OCI-LY7 (cell line): Measurements from ENCODE around the gene LCN12. TPM values are rescaled to one million over a fixed set of nuclear protein-coding genes. Genes with fewer than 3 reads are reported as not detected.

ENCODE experiments used
- BruUV-seq: library from RNA; stranded (reverse); fragments of 400-500 nt; replicated peaks from 2 replicates; lab custom pipeline; 2021; lab: Mats Ljungman, UMichigan
- CTCF ChIA-PET: fragments of 300-600 bp; sonication (Branson Sonifier 250); formaldehyde crosslinking; loops from one replicate; lab custom pipeline; 2022; ENCODE audit warnings: antibody characterized with exemption; ENCODE audit not compliant: unreplicated experiment; lab: Charles Lee
- POLR2A ChIA-PET: fragments of 300-600 bp; sonication (Branson Sonifier 250); formaldehyde crosslinking; loops from one replicate; lab custom pipeline; 2022; ENCODE audit warnings: antibody characterized with exemption; lab: Charles Lee
- DNase-seq: peaks from one replicate; pipeline ENCODE4 v3.0.0-alpha.2; 2015; ENCODE audit warnings: low spot score
- H2AFZ ChIP-seq: fragments of 200-600 bp; sonication (generic), shearing (Covaris generic); 2 replicates; pipeline ENCODE4 v1.6.1; 2014; ENCODE audit warnings: mild to moderate bottlenecking, antibody characterized with exemption, low read length, moderate library complexity
- H3K27ac ChIP-seq: fragments of 200-600 bp; sonication (generic); 2 replicates; pipeline ENCODE4 v1.5.1; 2014; ENCODE audit warnings: mixed run types, low read depth, mild to moderate bottlenecking, moderate library complexity, low read length, inconsistent platforms; ENCODE audit not compliant: poor library complexity, severe bottlenecking
- H3K36me3 ChIP-seq: fragments of 200-600 bp; sonication (generic); 2 replicates; pipeline ENCODE4 v1.6.1; 2014; ENCODE audit warnings: mild to moderate bottlenecking, antibody characterized with exemption, low read length, moderate library complexity, mixed read lengths; ENCODE audit not compliant: insufficient read depth
- H3K4me1 ChIP-seq: fragments of 200-600 bp; sonication (generic); 2 replicates; pipeline ENCODE4 v1.5.1; 2014; ENCODE audit warnings: mild to moderate bottlenecking, low read length; ENCODE audit not compliant: insufficient read depth, poor library complexity, severe bottlenecking
- H3K4me2 ChIP-seq: fragments of 200-600 bp; sonication (generic); 2 replicates; pipeline ENCODE4 v1.6.1; 2014; ENCODE audit warnings: mild to moderate bottlenecking, low read length
- H3K4me3 ChIP-seq: fragments of 200-600 bp; sonication (generic); 2 replicates; pipeline ENCODE4 v1.5.1; 2014; ENCODE audit warnings: mild to moderate bottlenecking, low read depth, low read length; ENCODE audit not compliant: poor library complexity, severe bottlenecking
- H3K79me2 ChIP-seq: fragments of 200-600 bp; sonication (generic); 2 replicates; pipeline ENCODE4 v1.6.1; 2016; ENCODE audit warnings: low read depth, mild to moderate bottlenecking, low read length, moderate library complexity, mixed read lengths; ENCODE audit not compliant: insufficient read depth
- H3K9me2 ChIP-seq: fragments of 200-600 bp; sonication (generic); 2 replicates; pipeline ENCODE4 v1.6.1; 2016; ENCODE audit warnings: mild to moderate bottlenecking, low read length, mixed read lengths; ENCODE audit not compliant: insufficient read depth
- H3K9me3 ChIP-seq: fragments of 200-600 bp; sonication (generic); 2 replicates; pipeline ENCODE4 v1.6.1; 2014; ENCODE audit warnings: mild to moderate bottlenecking, mixed run types, low read length, mixed read lengths
- H4K20me1 ChIP-seq: fragments of 200-600 bp; sonication (generic); 2 replicates; pipeline ENCODE4 v1.6.1; 2014; ENCODE audit warnings: mild to moderate bottlenecking, antibody characterized with exemption, low read length, moderate library complexity, mixed read lengths; ENCODE audit not compliant: insufficient read depth
- EZH2phosphoT487 ChIP-seq: fragments of 200-600 bp; sonication (generic); IDR thresholded peaks from 2 replicates; pipeline ENCODE4 v1.6.1; 2018; ENCODE audit warnings: low read depth, borderline replicate concordance, mild to moderate bottlenecking, mixed run types, antibody characterized with exemption, low read length, moderate library complexity, mixed read lengths
- intact Hi-C: fragments of 100-400 bp; cut with micrococcal nuclease; formaldehyde crosslinking; loops from one replicate; pipeline ENCODE4 v1.10.0; 2022; ENCODE audit not compliant: unreplicated experiment
- total RNA-seq, 2 experiments: library from RNA; depleted of rRNA in 1 of 2; stranded (reverse); fragments of >200 nt in 1 of 2; shearing (Covaris generic) in 1 of 2; gene quantifications; 2 replicates each; pipeline ENCODE4 v1.2.3, GENCODE V29; 2014 to 2022
- TF ChIP-seq, protein P1 (sequence below): fragments of 200-600 bp; sonication (generic); conservative IDR thresholded peaks from 2 replicates; pipeline ENCODE4 v1.5.1; 2014; ENCODE audit warnings: mild to moderate bottlenecking, antibody characterized with exemption, low read length, moderate library complexity, mixed read lengths

The LCN12 gene
- total RNA-seq, 2 experiments from 2014 or later = 0.95 to 3.7 TPM

DNA sequence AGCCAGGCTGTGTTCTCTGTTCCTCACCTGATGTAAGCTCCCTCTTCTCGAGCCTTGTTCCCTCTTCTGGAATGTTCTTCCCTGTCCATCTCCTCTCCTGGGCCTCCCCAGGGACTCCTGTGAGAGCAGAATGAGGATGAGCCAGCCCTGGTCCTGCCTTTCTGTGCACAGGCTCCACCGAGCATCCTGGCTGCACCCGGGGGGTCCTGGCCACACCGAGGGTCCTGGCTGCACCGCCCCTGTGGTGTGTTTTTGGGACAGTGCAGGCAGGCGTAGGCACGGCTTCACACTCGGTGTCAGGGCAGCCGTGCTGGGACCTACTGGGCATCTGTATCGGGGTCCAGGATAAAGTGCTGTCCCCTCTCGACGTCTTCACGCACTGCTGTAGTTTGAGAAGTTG lies 25.3 kb upstream of the LCN12 start:
- no peaks in the 10 kb centered on the region for H4K20me1 ChIP-seq
- DNase-seq = no peak
- H3K4me3 ChIP-seq = no peak overlapping the region
- intact Hi-C loops = no loop called here
- peaks cover 5% of the 10 kb centered on the region for H3K4me1 ChIP-seq
- H3K9me3 ChIP-seq = no peaks in the 10 kb centered on the region
- H3K9me2 ChIP-seq = no peaks in the 10 kb centered on the region
- no peaks in the 10 kb centered on the region for H3K79me2 ChIP-seq
- H3K27ac ChIP-seq = no peak overlapping the region
- no peak overlapping the region for H3K4me2 ChIP-seq
- peaks cover 84% of the 10 kb centered on the region for H3K36me3 ChIP-seq
- CTCF ChIA-PET = no interaction called here
- POLR2A ChIA-PET = no interaction called here
- no TSS peak for BruUV-seq
- H2AFZ ChIP-seq = no peak overlapping the region
- TF ChIP-seq, protein P1, sequence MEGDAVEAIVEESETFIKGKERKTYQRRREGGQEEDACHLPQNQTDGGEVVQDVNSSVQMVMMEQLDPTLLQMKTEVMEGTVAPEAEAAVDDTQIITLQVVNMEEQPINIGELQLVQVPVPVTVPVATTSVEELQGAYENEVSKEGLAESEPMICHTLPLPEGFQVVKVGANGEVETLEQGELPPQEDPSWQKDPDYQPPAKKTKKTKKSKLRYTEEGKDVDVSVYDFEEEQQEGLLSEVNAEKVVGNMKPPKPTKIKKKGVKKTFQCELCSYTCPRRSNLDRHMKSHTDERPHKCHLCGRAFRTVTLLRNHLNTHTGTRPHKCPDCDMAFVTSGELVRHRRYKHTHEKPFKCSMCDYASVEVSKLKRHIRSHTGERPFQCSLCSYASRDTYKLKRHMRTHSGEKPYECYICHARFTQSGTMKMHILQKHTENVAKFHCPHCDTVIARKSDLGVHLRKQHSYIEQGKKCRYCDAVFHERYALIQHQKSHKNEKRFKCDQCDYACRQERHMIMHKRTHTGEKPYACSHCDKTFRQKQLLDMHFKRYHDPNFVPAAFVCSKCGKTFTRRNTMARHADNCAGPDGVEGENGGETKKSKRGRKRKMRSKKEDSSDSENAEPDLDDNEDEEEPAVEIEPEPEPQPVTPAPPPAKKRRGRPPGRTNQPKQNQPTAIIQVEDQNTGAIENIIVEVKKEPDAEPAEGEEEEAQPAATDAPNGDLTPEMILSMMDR = no peak
- TF ChIP-seq EZH2phosphoT487 = no peak

DNA sequence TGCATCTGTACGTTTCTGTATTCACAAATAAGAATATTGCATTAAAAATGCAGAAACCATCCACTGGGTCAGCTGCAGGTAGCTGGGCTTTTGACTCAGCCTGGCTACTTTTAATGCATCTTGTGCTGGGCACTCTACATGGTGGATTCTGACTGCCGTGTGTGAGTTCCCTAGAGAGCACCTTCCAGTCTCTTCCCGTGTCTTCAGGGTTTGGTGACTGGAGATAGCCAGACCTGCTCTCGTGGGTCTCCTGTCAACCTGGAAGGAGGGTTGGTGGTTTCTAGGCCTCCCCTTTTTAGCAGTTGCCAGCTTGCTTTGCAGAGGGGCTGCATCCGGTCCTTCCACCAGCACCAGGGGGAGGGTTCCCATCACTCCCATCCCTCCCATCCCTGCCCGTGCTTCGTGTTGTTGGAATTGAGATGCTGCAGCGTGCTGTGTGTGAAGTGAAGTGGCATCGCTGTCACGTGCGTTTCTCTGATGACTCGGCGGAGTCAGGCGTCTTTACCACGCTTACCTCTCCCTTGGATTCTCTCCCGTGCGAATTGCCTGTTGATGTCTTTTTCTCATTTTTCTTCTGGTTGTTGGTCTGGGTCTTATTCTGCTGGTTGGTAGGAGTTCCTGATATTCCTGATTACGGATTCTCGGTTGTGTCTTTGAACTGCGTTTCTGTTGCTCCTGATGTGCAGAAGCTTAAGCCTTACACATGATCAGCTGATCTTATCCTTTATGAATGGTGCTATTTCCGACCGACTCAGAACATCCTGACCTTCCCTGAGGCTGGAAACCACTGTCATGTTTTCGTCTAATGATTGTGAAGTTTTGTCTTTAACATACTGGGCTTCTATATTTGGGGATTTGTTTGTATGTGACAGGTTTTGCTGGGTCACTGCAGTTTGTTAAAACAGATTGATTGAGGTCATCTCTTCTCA lies 24.5 kb upstream of the LCN12 start:
- Histone ChIP-seq H3K27ac (no peak overlapping the region), H3K79me2 (no peaks in the 10 kb centered on the region), H3K4me1 (peaks cover 5% of the 10 kb centered on the region), H2AFZ (no peak overlapping the region), H3K4me3 (no peak overlapping the region), H3K36me3 (peaks cover 85% of the 10 kb centered on the region), H4K20me1 (no peaks in the 10 kb centered on the region), H3K9me2 (no peaks in the 10 kb centered on the region), H3K9me3 (no peaks in the 10 kb centered on the region), H3K4me2 (no peak overlapping the region)
- no TSS peak for BruUV-seq
- TF ChIP-seq, protein P1 = no peak
- TF ChIP-seq EZH2phosphoT487 = no peak
- no peak for DNase-seq
- intact Hi-C loops = no loop called here
- CTCF ChIA-PET = no interaction called here
- POLR2A ChIA-PET = no interaction called here

DNA sequence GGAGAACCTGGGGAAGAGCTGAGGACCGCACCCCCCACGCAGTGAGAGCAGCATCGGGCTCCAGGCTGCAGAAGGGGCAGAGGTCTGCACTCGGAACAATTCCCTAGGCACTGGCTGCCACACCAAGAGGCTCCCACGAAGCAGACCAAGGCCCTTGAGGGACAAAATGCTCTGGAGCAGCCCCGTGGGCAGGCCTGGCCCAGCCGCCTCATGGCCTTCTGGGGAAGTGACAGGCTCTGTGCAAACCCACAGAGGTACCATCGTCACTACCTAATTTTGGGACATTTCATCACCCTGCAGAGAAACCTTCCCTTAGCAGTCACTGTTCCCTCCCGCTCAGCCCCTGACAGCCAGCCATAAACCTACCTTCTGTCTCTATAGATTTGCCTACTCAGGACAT lies 23.5 kb upstream of the LCN12 start:
- no peak overlapping the region for H2AFZ ChIP-seq
- no peaks in the 10 kb centered on the region for H3K9me2 ChIP-seq
- H3K4me1 ChIP-seq = peaks cover 5% of the 10 kb centered on the region
- ChIA-PET CTCF (no interaction called here), POLR2A (no interaction called here)
- no peak overlapping the region for H3K4me2 ChIP-seq
- TF ChIP-seq EZH2phosphoT487 = no peak
- TF ChIP-seq, protein P1 = no peak
- no peak overlapping the region for H3K27ac ChIP-seq
- peaks cover 86% of the 10 kb centered on the region for H3K36me3 ChIP-seq
- DNase-seq = no peak
- H4K20me1 ChIP-seq = no peaks in the 10 kb centered on the region
- no peak overlapping the region for H3K4me3 ChIP-seq
- no peaks in the 10 kb centered on the region for H3K9me3 ChIP-seq
- no peaks in the 10 kb centered on the region for H3K79me2 ChIP-seq
- BruUV-seq = no TSS peak
- intact Hi-C loops = no loop called here
